Body of pancreas (tissue), 4 donors: ENCODE data around the gene AK1. TPM values are rescaled to one million over a fixed set of nuclear protein-coding genes. Genes with fewer than 3 reads are reported as not detected.

ENCODE experiments used
- ATAC-seq: fragments of 150-250 bp; one replicate; pipeline ENCODE4 v1.9.1; 2016
- DNase-seq, 4 donors: peaks; one replicate each; pipeline ENCODE4 v3.0.0-alpha.2; 2019
- H3K27ac ChIP-seq, 4 donors: fragments of 200-600 bp; sonication (generic); 1 replicate in 3 of 4; 2 replicates in 1 of 4; pipeline versions ENCODE4 v1.5.1 to v1.6.1; 2016 to 2019; ENCODE audit warnings: mild to moderate bottlenecking in 1 of 4, mixed read lengths in 1 of 4, moderate library complexity in 1 of 4
- H3K27me3 ChIP-seq, 2 donors: fragments of 200-600 bp; sonication (generic); one replicate each; pipeline ENCODE4 v1.6.0; 2016; ENCODE audit warnings: mild to moderate bottlenecking in 1 of 2
- H3K36me3 ChIP-seq, 2 donors: fragments of 200-600 bp; sonication (generic); replicated peaks in 1 of 2; 2 replicates each; pipeline ENCODE4 v1.5.1; 2016; ENCODE audit warnings: low read depth in 2 of 2; ENCODE audit not compliant: insufficient read depth in 1 of 2
- H3K4me1 ChIP-seq: fragments of 200-600 bp; sonication (generic); one replicate; pipeline ENCODE4 v1.6.0; 2016
- H3K4me3 ChIP-seq, 2 donors: fragments of 200-600 bp; sonication (generic); 1 replicate in 1 of 2; 2 replicates in 1 of 2; pipeline ENCODE4 v1.5.1; 2016 to 2019
- H3K9me3 ChIP-seq, 3 donors: fragments of 200-600 bp; sonication (generic); 1 replicate in 2 of 3; 2 replicates in 1 of 3; pipeline ENCODE4 v1.5.1; 2016
- POLR2A ChIP-seq, 3 donors: fragments of 450-650 bp; IDR thresholded peaks; one replicate each; pipeline ENCODE4 v1.6.1; 2016; ENCODE audit warnings: antibody characterized with exemption in 3 of 3, mild to moderate bottlenecking in 2 of 3
- WGBS, 2 donors: methylation state at CpG; one replicate each; pipeline ENCODE4 v1.1.5; 2017; 5-methylcytosine and 5-hydroxymethylcytosine counted together
- intact Hi-C: fragments of 100-400 bp; cut with DNase I; formaldehyde crosslinking; loops from one replicate; pipeline ENCODE4 v1.15.1; 2023
- total RNA-seq, 2 donors: library from RNA; depleted of rRNA; stranded (reverse); fragments of >200 nt; gene quantifications; one replicate each; pipeline ENCODE4 v1.1.0, GENCODE V29; 2016
- TF ChIP-seq, protein P1 (sequence below), 7 experiments: fragments of 450-650 bp in 4 of 7; fragments of 200-600 bp in 3 of 7; sonication (generic) in 3 of 7; IDR thresholded peaks; one replicate each; pipeline ENCODE4 v1.5.1; 2016 to 2019; ENCODE audit warnings: antibody characterized with exemption in 7 of 7

AK1 gene
- total RNA-seq, 2 donors from 2014 or later = 8.8 to 23.7 TPM

DNA sequence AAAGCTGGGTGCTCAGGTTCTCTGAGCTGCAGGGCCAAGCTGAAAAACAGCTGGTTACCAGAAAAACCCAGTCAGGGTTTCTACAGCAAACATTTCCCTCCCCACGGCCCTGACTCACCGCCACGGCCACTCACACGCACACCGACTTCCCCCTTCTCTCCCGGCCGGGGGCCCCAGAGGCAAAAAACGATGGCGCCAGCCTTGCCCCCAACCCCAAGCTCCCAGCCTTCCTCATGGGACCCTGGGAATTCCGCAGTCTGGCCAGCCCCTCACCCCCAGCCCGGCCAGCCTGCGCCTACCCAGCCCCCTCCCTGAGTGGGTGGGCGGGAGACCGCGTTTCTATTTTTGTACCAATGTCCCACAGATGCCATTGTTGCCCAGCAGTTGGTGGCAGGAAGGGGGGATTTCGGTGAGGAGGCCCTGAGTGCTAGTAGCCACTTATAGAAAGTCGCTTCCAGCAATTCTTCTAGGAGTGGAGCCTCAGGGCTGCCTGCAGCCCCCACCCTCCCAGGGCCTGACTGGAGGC, 41.4 kb downstream of the AK1 start:
- ATAC-seq (no peak), DNase-seq (peak in 1 of 4 donors; percentile 65)
- Histone ChIP-seq H3K36me3 (no peaks in the 10 kb centered on the region), H3K27me3 (no peaks in the 10 kb centered on the region), H3K4me1 (peaks cover 66% of the 10 kb centered on the region), H3K4me3 (no peak overlapping the region), H3K27ac (peak overlapping the region; percentile 15 to 80 (median 49)), H3K9me3 (no peaks in the 10 kb centered on the region)
- intact Hi-C loops = no loop called here
- no peak for TF ChIP-seq POLR2A (IDR thresholded peaks at IDR 0.05)
- TF ChIP-seq, protein P1, sequence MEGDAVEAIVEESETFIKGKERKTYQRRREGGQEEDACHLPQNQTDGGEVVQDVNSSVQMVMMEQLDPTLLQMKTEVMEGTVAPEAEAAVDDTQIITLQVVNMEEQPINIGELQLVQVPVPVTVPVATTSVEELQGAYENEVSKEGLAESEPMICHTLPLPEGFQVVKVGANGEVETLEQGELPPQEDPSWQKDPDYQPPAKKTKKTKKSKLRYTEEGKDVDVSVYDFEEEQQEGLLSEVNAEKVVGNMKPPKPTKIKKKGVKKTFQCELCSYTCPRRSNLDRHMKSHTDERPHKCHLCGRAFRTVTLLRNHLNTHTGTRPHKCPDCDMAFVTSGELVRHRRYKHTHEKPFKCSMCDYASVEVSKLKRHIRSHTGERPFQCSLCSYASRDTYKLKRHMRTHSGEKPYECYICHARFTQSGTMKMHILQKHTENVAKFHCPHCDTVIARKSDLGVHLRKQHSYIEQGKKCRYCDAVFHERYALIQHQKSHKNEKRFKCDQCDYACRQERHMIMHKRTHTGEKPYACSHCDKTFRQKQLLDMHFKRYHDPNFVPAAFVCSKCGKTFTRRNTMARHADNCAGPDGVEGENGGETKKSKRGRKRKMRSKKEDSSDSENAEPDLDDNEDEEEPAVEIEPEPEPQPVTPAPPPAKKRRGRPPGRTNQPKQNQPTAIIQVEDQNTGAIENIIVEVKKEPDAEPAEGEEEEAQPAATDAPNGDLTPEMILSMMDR (IDR thresholded peaks at IDR 0.05) = no peak
- 68 to 75% methylated on average over 12 to 17 of the region's 17 CpGs for WGBS, 2 donors

DNA sequence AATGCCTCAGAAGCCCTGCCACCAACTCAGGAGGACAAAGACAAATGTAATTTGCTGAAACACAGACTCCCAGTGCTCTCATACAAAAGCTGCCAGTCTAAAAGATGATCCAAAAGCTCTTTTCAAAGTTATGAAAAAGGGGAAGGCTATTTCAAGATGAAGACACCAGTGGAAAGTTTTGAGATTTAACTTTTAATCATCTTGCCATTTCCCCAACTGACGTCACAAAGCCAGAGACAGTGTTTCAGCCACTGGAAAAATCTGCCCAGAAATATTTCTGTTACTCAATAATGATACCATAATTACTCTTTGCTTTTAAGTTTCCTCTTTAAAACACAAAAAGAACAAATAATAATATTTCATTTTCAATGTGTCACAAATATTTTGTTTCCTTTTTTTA, 43.9 kb downstream of the AK1 start:
- Histone ChIP-seq H3K9me3 (no peaks in the 10 kb centered on the region), H3K36me3 (no peaks in the 10 kb centered on the region), H3K27ac (peak overlapping the region in 2 of 4 donors; percentile 55 to 80), H3K27me3 (no peaks in the 10 kb centered on the region), H3K4me3 (no peak overlapping the region), H3K4me1 (peaks cover 52% of the 10 kb centered on the region)
- 26 to 42% methylated on average over 1 of the region's 1 CpG for WGBS, 2 donors
- no peak for TF ChIP-seq POLR2A (IDR thresholded peaks at IDR 0.05)
- TF ChIP-seq, protein P1 (IDR thresholded peaks at IDR 0.05) = no peak
- intact Hi-C loops = no loop called here
- ATAC-seq = no peak
- DNase-seq = no peak

DNA sequence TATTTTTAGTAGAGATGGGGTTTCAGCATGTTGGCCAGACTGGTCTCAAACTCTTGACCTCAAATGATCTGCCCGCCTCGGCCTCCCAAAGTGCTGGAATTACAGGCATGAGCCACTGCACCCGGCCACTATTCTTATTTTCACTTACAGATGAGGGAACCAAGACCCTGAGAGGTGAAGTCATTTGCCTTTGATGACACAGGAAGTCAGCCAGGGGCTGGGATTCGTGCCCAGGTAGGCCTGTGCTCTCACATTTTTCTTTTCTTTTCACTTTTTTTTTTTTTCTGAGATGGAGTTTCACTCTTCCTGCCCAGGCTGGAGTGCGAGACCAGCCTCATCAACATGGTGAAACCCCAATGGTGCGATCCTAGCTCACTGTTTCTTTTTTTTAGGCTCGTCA, 45.2 kb downstream of the AK1 start:
- H3K27me3 ChIP-seq = no peaks in the 10 kb centered on the region
- ATAC-seq = peak; percentile 18
- no peaks in the 10 kb centered on the region for H3K9me3 ChIP-seq
- DNase-seq = peak in 1 of 4 donors; percentile 49
- intact Hi-C loops = no loop called here
- H3K27ac ChIP-seq = peak overlapping the region in 2 of 4 donors; percentile 65 to 80
- no peaks in the 10 kb centered on the region for H3K36me3 ChIP-seq
- H3K4me1 ChIP-seq = peaks cover 47% of the 10 kb centered on the region
- TF ChIP-seq, protein P1 (IDR thresholded peaks at IDR 0.05) = no peak
- no peak for TF ChIP-seq POLR2A (IDR thresholded peaks at IDR 0.05)
- WGBS, 2 donors = 53 to 67% methylated on average over 7 of the region's 7 CpGs
- no peak overlapping the region for H3K4me3 ChIP-seq

DNA sequence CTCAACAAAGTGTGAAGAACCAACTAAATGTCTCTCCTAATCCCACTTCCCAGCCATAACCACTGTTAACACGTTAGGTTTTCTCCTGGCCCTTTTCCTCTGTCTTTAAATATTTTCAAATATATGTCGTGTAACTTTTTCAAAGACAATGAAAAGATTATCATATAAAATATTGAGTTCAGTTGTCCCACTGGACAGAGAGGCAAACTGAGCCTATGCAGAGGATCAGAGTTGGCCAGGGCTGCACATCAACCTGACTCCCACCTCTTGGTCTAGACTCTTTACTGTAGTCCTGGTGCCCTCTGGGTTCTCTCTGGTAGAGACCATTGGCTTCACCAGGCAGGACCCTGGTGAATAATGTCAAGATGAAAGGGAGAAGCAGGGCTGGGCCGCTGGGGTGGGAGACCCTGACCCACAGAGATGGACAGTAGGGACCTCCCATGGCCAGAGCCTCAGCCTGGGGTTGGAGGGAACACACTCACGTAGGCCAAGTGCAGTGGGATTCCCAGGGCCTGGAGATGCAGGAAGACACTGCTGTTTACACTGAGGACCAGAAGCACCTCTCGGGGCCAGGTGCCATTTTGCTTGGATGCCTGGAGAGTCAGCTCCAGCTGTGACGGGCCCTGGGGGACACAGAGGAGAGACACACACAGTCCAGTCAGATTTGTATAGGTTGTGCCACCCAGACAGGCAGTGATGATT, 48.1 kb downstream of the AK1 start:
- no peaks in the 10 kb centered on the region for H3K9me3 ChIP-seq
- intact Hi-C loops = no loop called here
- H3K4me1 ChIP-seq = peaks cover 29% of the 10 kb centered on the region
- DNase-seq (no peak), ATAC-seq (no peak)
- H3K36me3 ChIP-seq = no peaks in the 10 kb centered on the region
- 86 to 91% methylated on average over 6 of the region's 6 CpGs for WGBS, 2 donors
- H3K27me3 ChIP-seq = no peaks in the 10 kb centered on the region
- H3K4me3 ChIP-seq = no peak overlapping the region
- peak overlapping the region in 2 of 4 donors; percentile 58 to 68 for H3K27ac ChIP-seq
- TF ChIP-seq, protein P1 (IDR thresholded peaks at IDR 0.05) = no peak
- no peak for TF ChIP-seq POLR2A (IDR thresholded peaks at IDR 0.05)
